ENCODE data around the gene ZMYND10. TPM values are rescaled to one million over a fixed set of nuclear protein-coding genes. Genes with fewer than 3 reads are reported as not detected.
A peak's percentile ranks its signal among the peaks of the same experiment; 100 is the strongest.

The ZMYND10 gene
- total RNA-seq, 3 donors from 2014 or later (not counting 1 experiment from before 2014, with no cell fraction given), result 3.0 to 6.3 (median 3.5) TPM

DNA sequence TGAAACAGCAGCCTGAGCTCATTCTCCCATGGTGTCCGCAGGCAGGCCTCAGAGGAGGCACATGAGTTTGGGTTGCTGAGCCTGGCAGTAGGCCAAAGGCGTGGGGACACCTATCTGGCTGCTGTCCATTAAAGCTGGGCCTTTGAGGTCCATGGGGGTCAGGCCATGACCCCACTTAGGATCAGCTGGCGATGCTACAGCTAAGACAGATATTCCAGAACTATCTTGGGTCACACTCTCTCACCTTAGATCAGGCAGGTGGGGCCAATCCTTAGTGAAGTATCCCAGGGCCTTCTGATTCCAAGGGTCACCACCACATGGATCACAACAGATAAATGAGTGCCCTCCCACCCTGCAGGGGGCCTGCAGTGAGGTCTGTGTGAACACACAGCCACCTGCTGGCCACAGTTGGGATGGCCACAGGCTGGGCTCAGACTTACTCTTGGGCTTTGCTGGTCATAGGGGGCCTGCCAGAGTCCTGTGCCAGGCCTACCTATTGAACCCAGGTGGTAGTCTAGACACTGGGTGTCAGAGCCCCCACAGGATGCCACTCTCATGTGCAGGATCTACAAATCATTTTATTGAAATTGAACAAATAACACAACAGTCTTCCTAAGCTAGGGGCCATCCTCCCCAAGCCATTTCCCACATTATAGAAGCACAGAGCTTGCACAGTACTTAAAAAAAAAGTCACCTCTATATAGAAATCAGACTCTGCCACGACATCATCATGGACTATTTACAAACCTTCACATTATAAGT is 21.0 kb downstream of the ZMYND10 start:
- peak in 1 of 3 donors; percentile 26 for ATAC-seq
- H3K4me3 ChIP-seq (ENCODE audit: low read length), result no peak overlapping the region
- peaks cover 52% of the 10 kb centered on the region for H3K4me1 ChIP-seq (ENCODE audit: control insufficient read depth, insufficient read depth, low read length)
- peaks cover 11% of the 10 kb centered on the region for H3K36me3 ChIP-seq (ENCODE audit: control insufficient read depth, insufficient read depth, low read length)
- DNase-seq, result peak; percentile 59 to 76
- peaks cover 10 to 46% of the 10 kb centered on the region in 2 donors for H3K4me1 Mint-ChIP-seq
- peak overlapping the region; percentile 38 to 52 for H3K27ac Mint-ChIP-seq
- H3K4me3 Mint-ChIP-seq, result peak overlapping the region; percentile 28
- no peaks in the 10 kb centered on the region for H3K27me3 Mint-ChIP-seq (ENCODE audit: low read depth in 2 of 2)
- no peaks in the 10 kb centered on the region for H3K9me3 Mint-ChIP-seq
- H3K36me3 Mint-ChIP-seq, result no peaks in the 10 kb centered on the region
- intact Hi-C loops (cut with micrococcal nuclease), result no loop called here
- no peak overlapping the region for H3K27ac ChIP-seq (ENCODE audit: low read length)
- TF ChIP-seq, protein P1, sequence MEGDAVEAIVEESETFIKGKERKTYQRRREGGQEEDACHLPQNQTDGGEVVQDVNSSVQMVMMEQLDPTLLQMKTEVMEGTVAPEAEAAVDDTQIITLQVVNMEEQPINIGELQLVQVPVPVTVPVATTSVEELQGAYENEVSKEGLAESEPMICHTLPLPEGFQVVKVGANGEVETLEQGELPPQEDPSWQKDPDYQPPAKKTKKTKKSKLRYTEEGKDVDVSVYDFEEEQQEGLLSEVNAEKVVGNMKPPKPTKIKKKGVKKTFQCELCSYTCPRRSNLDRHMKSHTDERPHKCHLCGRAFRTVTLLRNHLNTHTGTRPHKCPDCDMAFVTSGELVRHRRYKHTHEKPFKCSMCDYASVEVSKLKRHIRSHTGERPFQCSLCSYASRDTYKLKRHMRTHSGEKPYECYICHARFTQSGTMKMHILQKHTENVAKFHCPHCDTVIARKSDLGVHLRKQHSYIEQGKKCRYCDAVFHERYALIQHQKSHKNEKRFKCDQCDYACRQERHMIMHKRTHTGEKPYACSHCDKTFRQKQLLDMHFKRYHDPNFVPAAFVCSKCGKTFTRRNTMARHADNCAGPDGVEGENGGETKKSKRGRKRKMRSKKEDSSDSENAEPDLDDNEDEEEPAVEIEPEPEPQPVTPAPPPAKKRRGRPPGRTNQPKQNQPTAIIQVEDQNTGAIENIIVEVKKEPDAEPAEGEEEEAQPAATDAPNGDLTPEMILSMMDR (IDR thresholded peaks at IDR 0.05), result peak; percentile 80
- H3K27me3 ChIP-seq (ENCODE audit: control insufficient read depth, insufficient read depth, low read length), result no peaks in the 10 kb centered on the region
- no peaks in the 10 kb centered on the region for H3K9me3 ChIP-seq (ENCODE audit: control insufficient read depth, insufficient read depth, low read length)
- 68% methylated on average over 4 of the region's 4 CpGs for whole genome bisulfite sequencing (ENCODE audit: insufficient coverage)

- WGBS (ENCODE audit: insufficient coverage), result 61% methylated on average over 5 of the region's 5 CpGs
- no peaks in the 10 kb centered on the region for H3K27me3 ChIP-seq (ENCODE audit: control insufficient read depth, insufficient read depth, low read length)
- H3K4me3 Mint-ChIP-seq, result no peak overlapping the region
- H3K36me3 ChIP-seq (ENCODE audit: control insufficient read depth, insufficient read depth, low read length), result peaks cover 8% of the 10 kb centered on the region
- H3K9me3 Mint-ChIP-seq, result no peaks in the 10 kb centered on the region
- DNase-seq, result no peak
- no peak for ATAC-seq
- intact Hi-C loops (cut with micrococcal nuclease), result no loop called here
- H3K4me1 Mint-ChIP-seq, result peaks cover 18 to 54% of the 10 kb centered on the region in 2 donors
- H3K9me3 ChIP-seq (ENCODE audit: control insufficient read depth, insufficient read depth, low read length), result no peaks in the 10 kb centered on the region
- H3K27me3 Mint-ChIP-seq (ENCODE audit: low read depth in 2 of 2), result no peaks in the 10 kb centered on the region
- H3K36me3 Mint-ChIP-seq, result no peaks in the 10 kb centered on the region
- no peak overlapping the region for H3K4me3 ChIP-seq (ENCODE audit: low read length)
- TF ChIP-seq, protein P1 (IDR thresholded peaks at IDR 0.05), result no peak
- H3K27ac Mint-ChIP-seq, result peak overlapping the region; percentile 50 to 64
- H3K27ac ChIP-seq (ENCODE audit: low read length), result no peak overlapping the region
- H3K4me1 ChIP-seq (ENCODE audit: control insufficient read depth, insufficient read depth, low read length), result peaks cover 59% of the 10 kb centered on the region
Observed at GRCh38 chr3:50323614-50324199, 21.8 kb downstream of the ZMYND10 start.

DNA sequence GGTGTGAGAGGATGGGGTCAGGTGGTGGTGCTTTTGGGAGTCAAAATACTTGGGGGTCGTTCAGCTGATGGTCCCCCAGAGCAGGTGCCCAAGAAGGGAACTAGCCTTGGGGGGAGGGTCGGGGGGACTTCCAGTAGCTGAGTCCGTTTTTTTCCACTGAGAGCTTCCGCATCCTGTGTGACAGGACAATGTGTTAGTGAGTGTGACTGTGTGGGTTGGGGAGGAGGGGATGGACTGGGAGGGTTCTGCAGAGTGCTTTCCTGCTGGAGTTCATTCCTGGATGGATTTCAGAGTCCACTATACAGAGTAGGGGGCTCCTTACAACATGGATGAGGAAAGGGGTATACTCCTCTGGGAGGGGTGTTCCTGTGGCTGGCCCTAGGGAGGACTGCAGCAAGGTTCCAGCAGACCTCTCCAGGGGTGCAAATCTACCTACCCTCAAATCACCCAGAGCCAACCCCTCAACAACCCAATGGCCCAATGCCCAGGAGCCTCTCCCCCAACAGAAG is 22.4 kb downstream of the ZMYND10 start:
- DNase-seq, result no peak
- TF ChIP-seq, protein P1 (IDR thresholded peaks at IDR 0.05), result no peak
- no peaks in the 10 kb centered on the region for H3K36me3 Mint-ChIP-seq
- Histone ChIP-seq H3K36me3 (ENCODE audit: control insufficient read depth, insufficient read depth, low read length) (peaks cover 8% of the 10 kb centered on the region), H3K9me3 (ENCODE audit: control insufficient read depth, insufficient read depth, low read length) (no peaks in the 10 kb centered on the region), H3K27ac (ENCODE audit: low read length) (no peak overlapping the region), H3K4me3 (ENCODE audit: low read length) (no peak overlapping the region), H3K27me3 (ENCODE audit: control insufficient read depth, insufficient read depth, low read length) (no peaks in the 10 kb centered on the region), H3K4me1 (ENCODE audit: control insufficient read depth, insufficient read depth, low read length) (peaks cover 59% of the 10 kb centered on the region)
- H3K27ac Mint-ChIP-seq, result peak overlapping the region; percentile 50 to 64
- H3K9me3 Mint-ChIP-seq, result no peaks in the 10 kb centered on the region
- H3K4me1 Mint-ChIP-seq, result peaks cover 17 to 55% of the 10 kb centered on the region in 2 donors
- no peaks in the 10 kb centered on the region for H3K27me3 Mint-ChIP-seq (ENCODE audit: low read depth in 2 of 2)
- no peak for ATAC-seq
- intact Hi-C loops (cut with micrococcal nuclease), result no loop called here
- H3K4me3 Mint-ChIP-seq, result peak overlapping the region; percentile 28
- 59% methylated on average over 4 of the region's 4 CpGs for WGBS (ENCODE audit: insufficient coverage)

All from natural killer cell (primary cell).